B cell (primary cell): ENCODE measurements around the gene CNKSR3.

Source experiments
- CTCF ChIP-seq: fragments of 200-600 bp; IDR thresholded peaks from one replicate; pipeline ENCODE4 v1.8.0; 2022; ENCODE audit warnings: antibody characterized with exemption, mild to moderate bottlenecking
- EZH2 ChIP-seq: IDR thresholded peaks from 2 replicates; pipeline ENCODE4 v1.6.1; 2012; ENCODE audit warnings: borderline replicate concordance, low read depth, mild to moderate bottlenecking, moderate library complexity, low read length; ENCODE audit not compliant: insufficient read depth, poor library complexity, severe bottlenecking

GRCh38 chr6:154504102-154504501 is 6.4 kb downstream of the CNKSR3 start:
- no peak for TF ChIP-seq CTCF
- TF ChIP-seq EZH2: no peak
